Endothelial cell of umbilical vein (primary cell): ENCODE results near the gene DHFR. TPM values are rescaled to one million over a fixed set of nuclear protein-coding genes. Genes with fewer than 3 reads are reported as not detected.

Experiments
- BruUV-seq: library from RNA; stranded (reverse); fragments of 400-500 nt; replicated peaks from 2 replicates; lab custom pipeline; 2021; lab: Mats Ljungman, UMichigan
- CTCF ChIA-PET: fragments of 300-600, 350-600 bp; sonication (Branson Sonifier 250); formaldehyde crosslinking; loops from one replicate; lab custom pipeline; 2021; ENCODE audit warnings: antibody characterized with exemption, inconsistent platforms; lab: Charles Lee
- POLR2A ChIA-PET: fragments of 300-600, 350-600 bp; sonication (Branson Sonifier 250); formaldehyde crosslinking; loops from one replicate; lab custom pipeline; 2021; ENCODE audit warnings: antibody characterized with exemption, inconsistent platforms; lab: Charles Lee
- DNase-seq: peaks from one replicate; pipeline ENCODE4 v3.0.0-alpha.2; 2011; ENCODE audit warnings: low read depth, low spot score
- FAIRE-seq: peaks from 2 replicates; lab custom pipeline; 2011; peaks lifted over from hg19 to GRCh38; lab: Jason Lieb, UNC
- H2AFZ ChIP-seq: 2 replicates; pipeline ENCODE4 v1.6.0; 2012; ENCODE audit warnings: low read depth, low read length, control low read depth, inconsistent platforms
- H3K27ac ChIP-seq: 2 replicates; pipeline ENCODE4 v1.5.1; 2011; ENCODE audit warnings: low read depth, mild to moderate bottlenecking, control low read depth, low read length, moderate library complexity; ENCODE audit not compliant: insufficient read depth
- H3K27me3 ChIP-seq, 2 experiments: 2 replicates each; pipeline versions ENCODE4 v1.6.0 to v1.6.1; 2011; ENCODE audit warnings: low read length in 2 of 2, mixed read lengths in 1 of 2; ENCODE audit not compliant: control insufficient read depth in 2 of 2, insufficient read depth in 2 of 2
- H3K36me3 ChIP-seq, 2 experiments: 2 replicates in 1 of 2; 3 replicates in 1 of 2; pipeline ENCODE4 v1.5.1; 2011; ENCODE audit warnings: low read length in 2 of 2, mild to moderate bottlenecking in 1 of 2, moderate library complexity in 1 of 2; ENCODE audit not compliant: control insufficient read depth in 2 of 2, insufficient read depth in 2 of 2; ENCODE audit errors: extremely low read depth in 1 of 2
- H3K4me1 ChIP-seq: 3 replicates; pipeline ENCODE4 v1.5.1; 2011; ENCODE audit warnings: mild to moderate bottlenecking, low read length; ENCODE audit not compliant: control insufficient read depth, insufficient read depth; ENCODE audit errors: extremely low read depth
- H3K4me2 ChIP-seq: 2 replicates; pipeline ENCODE4 v1.6.1; 2011; ENCODE audit warnings: low read length, control low read depth, mixed read lengths; ENCODE audit not compliant: insufficient read depth
- H3K4me3 ChIP-seq, 3 experiments: fragments of 200-600 bp in 1 of 3; sonication (generic), shearing (Covaris generic) in 1 of 3; replicated peaks in 1 of 3; 2 replicates each; pipeline ENCODE4 v1.5.1; 2011 to 2016; ENCODE audit warnings: control low read depth in 3 of 3, low read length in 3 of 3, mild to moderate bottlenecking in 2 of 3, inconsistent platforms in 1 of 3, low read depth in 1 of 3, moderate library complexity in 1 of 3; ENCODE audit not compliant: insufficient read depth in 1 of 3
- H3K79me2 ChIP-seq: 2 replicates; pipeline ENCODE4 v1.6.0; 2012; ENCODE audit warnings: low read length, inconsistent platforms; ENCODE audit not compliant: control insufficient read depth, insufficient read depth
- H3K9ac ChIP-seq: replicated peaks from 2 replicates; pipeline ENCODE3; 2011; ENCODE audit warnings: low read length, control low read depth; ENCODE audit not compliant: insufficient read depth; ENCODE audit errors: extremely low read depth
- H3K9me1 ChIP-seq: replicated peaks from 3 replicates; pipeline ENCODE4 v1.6.0; 2011; ENCODE audit warnings: mild to moderate bottlenecking, low read length; ENCODE audit not compliant: control insufficient read depth, insufficient read depth; ENCODE audit errors: extremely low read depth
- H3K9me3 ChIP-seq: replicated peaks from 2 replicates; pipeline ENCODE4 v1.5.1; 2012; ENCODE audit warnings: low read length, inconsistent platforms; ENCODE audit not compliant: control insufficient read depth, insufficient read depth
- H4K20me1 ChIP-seq: replicated peaks from 2 replicates; pipeline ENCODE3; 2011; ENCODE audit warnings: mild to moderate bottlenecking, low read length; ENCODE audit not compliant: control insufficient read depth, insufficient read depth; ENCODE audit errors: extremely low read depth
- CTCF ChIP-seq, 2 donors: IDR thresholded peaks; 1 replicate in 1 of 2; 2 replicates in 1 of 2; pipeline ENCODE4 v1.5.1; 2011; ENCODE audit warnings: low read length in 2 of 2, mild to moderate bottlenecking in 2 of 2, moderate library complexity in 2 of 2, control low read depth in 1 of 2, inconsistent platforms in 1 of 2, low read depth in 1 of 2; ENCODE audit not compliant: insufficient read depth in 1 of 2; ENCODE audit errors: extremely low read depth in 1 of 2
- EZH2 ChIP-seq: IDR thresholded peaks from 2 replicates; pipeline ENCODE4 v1.6.1; 2012; ENCODE audit warnings: borderline replicate concordance, low read depth, mild to moderate bottlenecking, moderate library complexity, low read length, inconsistent platforms; ENCODE audit not compliant: severe bottlenecking
- FOS ChIP-seq: IDR thresholded peaks from 2 replicates; pipeline ENCODE4 v1.6.1; 2011; ENCODE audit warnings: mild to moderate bottlenecking, low read length, moderate library complexity, borderline replicate concordance; ENCODE audit not compliant: insufficient read depth
- GATA2 ChIP-seq: IDR thresholded peaks from 2 replicates; pipeline ENCODE4 v1.7.0; 2011; ENCODE audit warnings: low read depth, mild to moderate bottlenecking, moderate library complexity, mixed read lengths, low read length; ENCODE audit not compliant: insufficient read length, insufficient read depth
- JUN ChIP-seq: IDR thresholded peaks from 2 replicates; pipeline ENCODE4 v1.6.1; 2011; ENCODE audit warnings: borderline replicate concordance, low read depth; ENCODE audit not compliant: insufficient read length, insufficient read depth
- MAX ChIP-seq: IDR thresholded peaks from 2 replicates; pipeline ENCODE4 v1.6.1; 2011; ENCODE audit not compliant: insufficient read depth, insufficient read length
- MYC ChIP-seq: IDR thresholded peaks from one replicate; pipeline ENCODE4 v1.6.1; 2011; ENCODE audit warnings: mild to moderate bottlenecking, low read depth, low read length
- POLR2A ChIP-seq: IDR thresholded peaks from 2 replicates; pipeline ENCODE4 v1.6.1; 2012; ENCODE audit warnings: low read depth, mild to moderate bottlenecking, control low read depth, low read length
- POLR2AphosphoS5 ChIP-seq: IDR thresholded peaks from 2 replicates; pipeline ENCODE4 v1.6.1; 2012; ENCODE audit warnings: low read depth, mild to moderate bottlenecking, control low read depth, low read length, moderate library complexity; ENCODE audit not compliant: insufficient read depth
- dilution Hi-C: fragments of 300-500 bp; cut with MboI; formaldehyde crosslinking; loops from one replicate; pipeline ENCODE4 v1.15.0; 2019; ENCODE audit warnings: low sequenced_read_pairs; ENCODE audit not compliant: extremely low pct_ligation_motif_present
- intact Hi-C: fragments of 100-400 bp; cut with micrococcal nuclease; formaldehyde crosslinking; loops from one replicate; pipeline ENCODE4 v1.10.0; 2022
- polyA plus RNA-seq, 4 experiments: library from polyadenylated mRNA; depleted of rRNA in 3 of 4; stranded (reverse) in 3 of 4; unstranded in 1 of 4; fragments of >200 nt; gene quantifications; 2 replicates each; pipeline versions ENCODE4 v1.2.1 to v1.2.3, GENCODE V29; 2011 to 2012; ENCODE audit warnings: missing spikeins in 1 of 4
- total RNA-seq: library from RNA; stranded (reverse); gene quantifications from 2 replicates; pipeline ENCODE4 v1.2.3, GENCODE V29; 2021

The DHFR gene
- total and polyA plus RNA-seq, 2 donors (not counting 3 experiments of a cell fraction or from before 2014, with no cell fraction given): 17.6 to 35.8 TPM

GRCh38 chr5:80608731-80609130 is 46.1 kb downstream of the DHFR start:
- H3K27me3 ChIP-seq: no peaks in the 10 kb centered on the region
- H3K27ac ChIP-seq: no peak overlapping the region
- no peaks in the 10 kb centered on the region for H3K9me3 ChIP-seq
- no peak overlapping the region for H3K4me2 ChIP-seq
- TF ChIP-seq CTCF (IDR thresholded peaks at IDR 0.05; ENCODE audit: extremely low read depth in 1 of 2, insufficient read depth in 1 of 2, low read depth in 1 of 2, low read length in 2 of 2): no peak
- no peak for TF ChIP-seq EZH2
- TF ChIP-seq POLR2AphosphoS5: no peak
- no peak for TF ChIP-seq MYC
- no peak for TF ChIP-seq JUN
- no peak for TF ChIP-seq GATA2
- TF ChIP-seq POLR2A: no peak
- TF ChIP-seq FOS: no peak
- TF ChIP-seq MAX: no peak
- ChIA-PET CTCF (interaction anchor here (0.7 to 1.6 kb wide), 2 partner anchors 10 to 31 kb away, joined by 3 read pairs; no protein-coding TSS in a partner anchor), POLR2A (no interaction called here)
- dilution Hi-C loops: no loop called here
- no peaks in the 10 kb centered on the region for H3K4me1 ChIP-seq
- no peak overlapping the region for H2AFZ ChIP-seq
- FAIRE-seq: no peak
- no peaks in the 10 kb centered on the region for H3K9me1 ChIP-seq
- no peaks in the 10 kb centered on the region for H4K20me1 ChIP-seq
- no peaks in the 10 kb centered on the region for H3K36me3 ChIP-seq
- no peak overlapping the region for H3K9ac ChIP-seq
- no peak overlapping the region for H3K4me3 ChIP-seq
- no TSS peak for BruUV-seq
- no peaks in the 10 kb centered on the region for H3K79me2 ChIP-seq
- DNase-seq: no peak
- intact Hi-C loops: no loop called here
